Activated CD8-positive, alpha-beta memory T cell treated with anti-CD3 and anti-CD28 coated beads, Interleukin-2, amount 10 ng/mL, durations not matched to agents 7 days and 5 days (primary cell): ENCODE data around the gene PAQR8. TPM values are rescaled to one million over a fixed set of nuclear protein-coding genes. Genes with fewer than 3 reads are reported as not detected.

ENCODE experiments used
- ATAC-seq: fragments of 150-1000 bp; cut with Tn5 transposase; one replicate; pipeline ENCODE4 v1.10.0; 2021; ENCODE audit warnings: moderate library complexity
- CTCF ChIA-PET: fragments of 350-600 bp; sonication (Branson Sonifier 250); formaldehyde crosslinking; loops from one replicate; lab custom pipeline; 2021; ENCODE audit warnings: antibody characterized with exemption; lab: Charles Lee
- DNase-seq: peaks from one replicate; pipeline ENCODE4 v3.0.0-alpha.2; 2020
- H3K27ac Mint-ChIP-seq: one replicate; pipeline ENCODE4 v1.8.0; 2021; ENCODE audit warnings: mild to moderate bottlenecking, mixed read lengths
- H3K27me3 Mint-ChIP-seq: one replicate; pipeline ENCODE4 v1.8.0; 2021; ENCODE audit warnings: mixed read lengths
- H3K36me3 Mint-ChIP-seq: one replicate; pipeline ENCODE4 v1.8.0; 2021; ENCODE audit warnings: mild to moderate bottlenecking, mixed read lengths
- H3K4me1 Mint-ChIP-seq: one replicate; pipeline ENCODE4 v1.8.0; 2021; ENCODE audit warnings: mixed read lengths
- H3K4me3 Mint-ChIP-seq: one replicate; pipeline ENCODE4 v1.8.0; 2021; ENCODE audit warnings: mild to moderate bottlenecking, moderate library complexity, mixed read lengths
- H3K9me3 Mint-ChIP-seq: one replicate; pipeline ENCODE4 v1.8.0; 2022; ENCODE audit warnings: low read depth, mixed read lengths
- total RNA-seq, 2 experiments: library from RNA; stranded (reverse); gene quantifications; one replicate each; pipeline ENCODE4 v1.2.3, GENCODE V29; 2021

Gene PAQR8
- total RNA-seq, 2 experiments from 2014 or later = 12.1 to 12.5 TPM

DNA sequence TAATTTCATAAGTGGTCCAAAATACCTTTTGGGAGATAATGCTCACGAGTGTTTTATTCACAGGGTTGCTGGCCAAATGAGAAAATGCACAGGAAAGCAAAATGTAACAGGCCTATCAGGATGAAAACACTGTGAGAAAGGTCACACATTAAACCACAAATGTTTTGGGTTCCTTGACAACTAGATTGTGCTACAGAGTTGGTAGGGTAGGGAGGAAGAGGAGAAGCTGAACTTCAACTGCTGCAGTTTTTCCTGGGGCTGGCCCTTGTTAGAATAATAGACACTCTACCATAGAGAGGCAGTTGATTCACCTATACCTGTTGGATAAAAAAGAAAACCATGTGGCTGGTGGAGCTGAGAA is 28.1 kb upstream of the PAQR8 start:
- ATAC-seq (peak; percentile 74), DNase-seq (no peak)
- Mint-ChIP-seq H3K4me3 (no peak overlapping the region), H3K4me1 (peaks cover 32% of the 10 kb centered on the region), H3K36me3 (no peaks in the 10 kb centered on the region), H3K27ac (peak overlapping the region; percentile 76), H3K27me3 (no peaks in the 10 kb centered on the region), H3K9me3 (no peaks in the 10 kb centered on the region)
- CTCF ChIA-PET = interaction anchor here (0.7 to 1.3 kb wide), 3 partner anchors 30 to 71 kb away, joined by 3 read pairs; no protein-coding TSS in a partner anchor

DNA sequence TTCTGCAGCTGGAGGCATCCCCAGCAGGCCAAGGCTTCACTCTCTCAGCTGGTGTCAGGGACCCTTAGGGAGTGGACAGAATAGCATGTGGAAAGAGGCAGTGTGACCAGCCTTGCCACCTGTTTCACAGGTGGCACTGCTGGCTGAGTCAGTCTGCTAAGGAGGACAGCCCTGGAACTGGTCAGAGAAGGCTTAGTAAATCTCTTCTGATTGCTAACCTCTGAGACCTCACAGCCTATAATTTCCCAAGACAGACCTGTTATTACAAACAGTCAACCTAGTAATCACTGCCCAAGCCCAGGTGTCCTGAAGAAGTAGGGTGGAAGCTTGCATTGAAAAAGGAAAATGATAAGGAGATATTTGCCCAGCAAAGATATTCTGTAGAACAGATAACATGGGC is 26.4 kb upstream of the PAQR8 start:
- CTCF ChIA-PET = no interaction called here
- no peaks in the 10 kb centered on the region for H3K36me3 Mint-ChIP-seq
- no peaks in the 10 kb centered on the region for H3K27me3 Mint-ChIP-seq
- ATAC-seq = no peak
- no peaks in the 10 kb centered on the region for H3K9me3 Mint-ChIP-seq
- peaks cover 32% of the 10 kb centered on the region for H3K4me1 Mint-ChIP-seq
- no peak overlapping the region for H3K27ac Mint-ChIP-seq
- no peak overlapping the region for H3K4me3 Mint-ChIP-seq
- DNase-seq = no peak

GRCh38 chr6:52336919-52337561 is 24.9 kb upstream of the PAQR8 start:
- H3K27me3 Mint-ChIP-seq = no peaks in the 10 kb centered on the region
- H3K36me3 Mint-ChIP-seq = no peaks in the 10 kb centered on the region
- ATAC-seq = no peak
- H3K4me3 Mint-ChIP-seq = no peak overlapping the region
- no peaks in the 10 kb centered on the region for H3K9me3 Mint-ChIP-seq
- H3K4me1 Mint-ChIP-seq = peaks cover 37% of the 10 kb centered on the region
- CTCF ChIA-PET = interaction anchor here (0.9 to 1.9 kb wide), 4 partner anchors 9 to 63 kb away, joined by 3 to 6 read pairs (median 4); partner anchors contain the start of gene PAQR8
- peak overlapping the region; percentile 48 for H3K27ac Mint-ChIP-seq
- DNase-seq = no peak

DNA sequence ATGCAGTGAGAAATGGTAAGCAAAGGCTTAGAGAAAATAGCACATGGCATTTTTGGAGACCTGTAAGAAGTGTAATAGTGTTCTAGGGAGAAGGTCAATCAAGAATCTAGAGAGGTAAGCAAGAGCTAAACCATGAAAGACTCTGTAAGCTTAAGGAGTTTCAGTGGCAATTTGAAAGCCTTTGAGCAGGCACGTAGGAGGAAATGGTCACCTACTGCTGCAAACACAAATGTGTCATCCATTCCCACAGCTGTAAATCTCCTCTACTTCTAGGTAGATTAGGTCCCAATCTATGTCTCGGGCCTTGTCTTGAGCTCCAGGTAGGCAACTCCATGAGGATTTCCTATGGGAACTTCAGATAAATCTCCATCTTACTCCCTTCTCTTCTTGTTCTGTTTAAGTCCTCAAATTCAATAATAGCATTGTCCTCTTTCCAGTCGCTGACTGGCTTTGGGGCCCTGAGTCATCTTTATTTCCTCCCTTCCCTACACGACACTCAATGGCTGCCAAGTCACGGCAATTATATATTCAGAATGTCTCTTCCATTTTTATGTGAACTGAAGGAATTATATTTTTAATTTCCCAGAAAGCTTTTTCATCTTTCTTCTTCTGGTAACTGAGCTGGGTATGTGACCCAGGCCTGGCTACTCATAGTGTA is 24.2 kb upstream of the PAQR8 start:
- DNase-seq (no peak), ATAC-seq (peak; percentile 57)
- CTCF ChIA-PET = interaction anchor here (0.9 to 1.9 kb wide), 4 partner anchors 10 to 63 kb away, joined by 3 to 6 read pairs (median 4); partner anchors contain the start of gene PAQR8
- no peaks in the 10 kb centered on the region for H3K27me3 Mint-ChIP-seq
- H3K4me3 Mint-ChIP-seq = no peak overlapping the region
- H3K27ac Mint-ChIP-seq = peak overlapping the region; percentile 48
- no peaks in the 10 kb centered on the region for H3K36me3 Mint-ChIP-seq
- peaks cover 41% of the 10 kb centered on the region for H3K4me1 Mint-ChIP-seq
- H3K9me3 Mint-ChIP-seq = no peaks in the 10 kb centered on the region

GRCh38 chr6:52340603-52340880 is 21.4 kb upstream of the PAQR8 start:
- H3K9me3 Mint-ChIP-seq = no peaks in the 10 kb centered on the region
- ATAC-seq = no peak
- H3K27ac Mint-ChIP-seq = no peak overlapping the region
- DNase-seq = no peak
- H3K36me3 Mint-ChIP-seq = no peaks in the 10 kb centered on the region
- H3K4me3 Mint-ChIP-seq = no peak overlapping the region
- no peaks in the 10 kb centered on the region for H3K27me3 Mint-ChIP-seq
- H3K4me1 Mint-ChIP-seq = peaks cover 26% of the 10 kb centered on the region
- CTCF ChIA-PET = interaction anchor here (1.0 to 1.3 kb wide), 2 partner anchors 22 to 57 kb away, joined by 3 read pairs; partner anchors contain the start of gene PAQR8

- peaks cover 23% of the 10 kb centered on the region for H3K4me1 Mint-ChIP-seq
- no peaks in the 10 kb centered on the region for H3K36me3 Mint-ChIP-seq
- H3K4me3 Mint-ChIP-seq = no peak overlapping the region
- no peak for DNase-seq
- CTCF ChIA-PET = interaction anchor here (1.0 kb wide), 1 partner anchor 56 kb away, joined by 4 read pairs; the partner anchor contains the start of gene MCM3
- no peak for ATAC-seq
- H3K9me3 Mint-ChIP-seq = no peaks in the 10 kb centered on the region
- H3K27ac Mint-ChIP-seq = no peak overlapping the region
- H3K27me3 Mint-ChIP-seq = no peaks in the 10 kb centered on the region
Measured at GRCh38 chr6:52341561-52342260, 20.2 kb upstream of the PAQR8 start.

- H3K27ac Mint-ChIP-seq = no peak overlapping the region
- peaks cover 9% of the 10 kb centered on the region for H3K4me1 Mint-ChIP-seq
- no peak for ATAC-seq
- no peaks in the 10 kb centered on the region for H3K36me3 Mint-ChIP-seq
- CTCF ChIA-PET = no interaction called here
- DNase-seq = no peak
- H3K27me3 Mint-ChIP-seq = peaks cover 5% of the 10 kb centered on the region
- H3K4me3 Mint-ChIP-seq = no peak overlapping the region
- no peaks in the 10 kb centered on the region for H3K9me3 Mint-ChIP-seq
Measured at GRCh38 chr6:52345311-52345710, 16.6 kb upstream of the PAQR8 start.

GRCh38 chr6:52346503-52346902 is 15.4 kb upstream of the PAQR8 start:
- H3K27me3 Mint-ChIP-seq = peaks cover 5% of the 10 kb centered on the region
- DNase-seq (no peak), ATAC-seq (no peak)
- no peaks in the 10 kb centered on the region for H3K36me3 Mint-ChIP-seq
- H3K9me3 Mint-ChIP-seq = no peaks in the 10 kb centered on the region
- H3K27ac Mint-ChIP-seq = no peak overlapping the region
- H3K4me1 Mint-ChIP-seq = peaks cover 13% of the 10 kb centered on the region
- H3K4me3 Mint-ChIP-seq = no peak overlapping the region
- CTCF ChIA-PET = no interaction called here

DNA sequence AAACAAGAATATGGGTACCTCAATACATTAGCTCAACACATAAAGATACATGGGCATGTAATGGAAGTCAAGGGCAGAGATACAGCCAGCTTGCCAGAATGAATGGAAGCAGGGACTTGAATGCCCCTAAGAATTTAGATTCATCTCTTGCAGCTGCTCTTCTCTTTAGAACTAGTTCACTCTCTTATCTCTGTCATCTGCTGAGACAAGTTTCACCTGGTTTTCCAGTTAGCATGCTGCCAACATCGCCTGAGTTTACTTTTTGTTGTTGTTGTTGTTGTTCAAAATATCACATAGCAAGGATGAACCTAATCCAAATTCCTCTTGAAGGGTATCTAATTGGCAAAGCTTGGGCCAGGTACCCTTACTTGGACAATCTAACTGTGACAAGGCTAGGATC is 14.1 kb upstream of the PAQR8 start:
- DNase-seq (no peak), ATAC-seq (no peak)
- H3K4me1 Mint-ChIP-seq = peaks cover 12% of the 10 kb centered on the region
- H3K27ac Mint-ChIP-seq = no peak overlapping the region
- CTCF ChIA-PET = no interaction called here
- H3K36me3 Mint-ChIP-seq = no peaks in the 10 kb centered on the region
- H3K27me3 Mint-ChIP-seq = peaks cover 5% of the 10 kb centered on the region
- no peak overlapping the region for H3K4me3 Mint-ChIP-seq
- H3K9me3 Mint-ChIP-seq = no peaks in the 10 kb centered on the region

DNA sequence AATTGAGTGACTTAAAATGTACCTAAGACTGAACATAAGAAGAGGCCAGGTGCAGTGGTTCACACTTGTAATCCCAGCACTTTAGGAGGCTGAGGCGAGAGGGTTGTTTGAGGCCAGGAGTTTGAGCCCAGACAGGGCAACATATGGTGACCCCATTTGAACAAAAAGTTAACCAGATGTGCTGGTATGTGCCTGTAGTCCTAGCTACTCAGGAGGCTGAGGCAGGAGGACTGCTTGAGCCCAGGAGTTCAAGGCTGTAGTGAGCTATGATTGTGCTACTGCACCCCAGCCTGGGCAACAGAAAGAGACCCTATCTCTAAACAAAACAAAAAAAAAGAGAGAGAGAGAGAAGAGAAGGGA is 10.1 kb upstream of the PAQR8 start:
- CTCF ChIA-PET = interaction anchor here (0.9 to 2.4 kb wide), 3 partner anchors 10 to 66 kb away, joined by 3 to 7 read pairs (median 3); partner anchors contain the start of gene PAQR8
- Mint-ChIP-seq H3K4me3 (no peak overlapping the region), H3K4me1 (peaks cover 12% of the 10 kb centered on the region), H3K36me3 (no peaks in the 10 kb centered on the region), H3K9me3 (no peaks in the 10 kb centered on the region), H3K27ac (no peak overlapping the region), H3K27me3 (peaks cover 7% of the 10 kb centered on the region)
- ATAC-seq = no peak
- no peak for DNase-seq

DNA sequence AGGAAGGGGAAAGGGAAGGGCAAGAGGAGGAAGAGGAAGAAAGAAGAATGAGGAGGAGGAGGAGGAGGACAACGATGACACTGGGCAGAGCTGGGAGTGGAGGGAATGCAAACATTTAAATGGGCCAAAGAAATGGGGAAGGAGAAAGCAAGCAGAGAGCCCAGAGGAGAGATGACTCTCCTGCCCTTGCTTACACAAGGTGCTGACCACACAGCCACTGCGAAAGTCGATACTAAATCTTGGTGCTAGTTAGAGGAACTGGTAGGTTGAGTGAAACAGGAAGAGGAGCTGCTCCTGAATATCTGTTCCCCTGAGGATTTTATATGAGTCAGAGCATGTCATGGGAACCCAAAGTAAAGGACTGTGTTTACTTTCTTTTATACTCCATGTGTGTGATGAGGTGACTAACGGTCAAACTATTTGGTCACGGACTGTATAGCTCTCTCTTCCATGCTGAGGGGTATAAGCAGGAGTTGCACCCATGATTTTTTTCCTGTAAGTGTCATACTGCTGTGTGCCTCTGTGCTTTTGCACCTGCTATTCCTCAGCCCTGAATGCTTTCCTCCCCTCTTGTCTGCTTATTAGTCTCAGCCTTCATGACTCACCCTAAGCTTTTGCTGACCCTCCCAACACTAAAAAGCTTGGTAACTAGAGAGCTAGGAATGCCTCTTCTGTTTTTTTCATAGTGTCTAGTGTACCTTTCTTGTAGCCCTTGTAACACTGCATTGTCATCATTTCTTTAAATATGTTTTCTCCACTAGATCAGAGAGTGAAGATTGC is 9.5 kb upstream of the PAQR8 start:
- no peak for ATAC-seq
- H3K4me1 Mint-ChIP-seq = peaks cover 12% of the 10 kb centered on the region
- no peak overlapping the region for H3K4me3 Mint-ChIP-seq
- no peak overlapping the region for H3K27ac Mint-ChIP-seq
- peaks cover 5% of the 10 kb centered on the region for H3K27me3 Mint-ChIP-seq
- no peak for DNase-seq
- CTCF ChIA-PET = interaction anchor here (0.9 to 2.4 kb wide), 3 partner anchors 9 to 66 kb away, joined by 3 to 7 read pairs (median 3); partner anchors contain the start of gene PAQR8
- H3K36me3 Mint-ChIP-seq = no peaks in the 10 kb centered on the region
- no peaks in the 10 kb centered on the region for H3K9me3 Mint-ChIP-seq

- CTCF ChIA-PET = no interaction called here
- ATAC-seq = no peak
- H3K9me3 Mint-ChIP-seq = no peaks in the 10 kb centered on the region
- H3K27me3 Mint-ChIP-seq = peaks cover 2% of the 10 kb centered on the region
- H3K4me1 Mint-ChIP-seq = peaks cover 7% of the 10 kb centered on the region
- no peaks in the 10 kb centered on the region for H3K36me3 Mint-ChIP-seq
- H3K4me3 Mint-ChIP-seq = no peak overlapping the region
- H3K27ac Mint-ChIP-seq = no peak overlapping the region
- DNase-seq = no peak
Measured at GRCh38 chr6:52356017-52356416, 5.9 kb upstream of the PAQR8 start.

- Mint-ChIP-seq H3K9me3 (no peaks in the 10 kb centered on the region), H3K4me3 (no peak overlapping the region), H3K36me3 (peaks cover 2% of the 10 kb centered on the region), H3K27ac (no peak overlapping the region), H3K27me3 (peaks cover 2% of the 10 kb centered on the region), H3K4me1 (peaks cover 17% of the 10 kb centered on the region)
- CTCF ChIA-PET = no interaction called here
- ATAC-seq (no peak), DNase-seq (no peak)
Measured at GRCh38 chr6:52359403-52359802, 2.5 kb upstream of the PAQR8 start.
